ENCODE measurements around the gene SMIM27.
"Not testable (repeated sequence)": the region's sequence is repeated elsewhere in the genome, so short reads cannot be mapped to it uniquely, and the experiment has no call there.

The SMIM27 gene

DNA sequence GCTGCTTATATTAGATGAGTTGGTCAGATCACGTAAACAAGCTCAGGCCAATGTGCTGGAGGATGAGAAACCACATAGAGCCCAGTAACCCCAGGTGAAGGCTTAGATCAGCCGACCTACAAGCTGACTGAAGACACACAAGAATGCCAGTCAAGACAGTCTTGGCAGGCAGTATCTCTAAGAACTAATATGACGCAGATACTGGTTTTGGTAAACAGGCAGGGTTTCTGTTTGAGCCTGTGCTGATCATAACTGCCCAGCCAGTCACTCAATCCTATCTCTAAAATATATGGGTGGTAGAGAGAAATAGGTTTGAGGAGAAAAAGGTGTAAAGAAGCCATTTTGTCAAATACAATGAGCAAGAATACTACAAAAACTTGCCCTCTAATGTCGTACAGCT, 18.3 kb upstream of the SMIM27 start:
- TF ChIP-seq CTCF (IDR thresholded peaks at IDR 0.05; ENCODE audit: control insufficient read depth, insufficient read depth, low read depth, low read length, missing control alignments), result no peak
- H3K4me3 ChIP-seq (ENCODE audit: control insufficient read depth, low read depth, low read length), result no peak overlapping the region
- DNase-seq (ENCODE audit: low read depth), result no peak

GRCh38 chr9:32543047-32543446, 9.1 kb upstream of the SMIM27 start:
- TF ChIP-seq CTCF (IDR thresholded peaks at IDR 0.05; ENCODE audit: control insufficient read depth, insufficient read depth, low read depth, low read length, missing control alignments), result no peak
- no peak for DNase-seq (ENCODE audit: low read depth)
- H3K4me3 ChIP-seq (ENCODE audit: control insufficient read depth, low read depth, low read length), result no peak overlapping the region

- no peak for TF ChIP-seq CTCF (IDR thresholded peaks at IDR 0.05; ENCODE audit: control insufficient read depth, insufficient read depth, low read depth, low read length, missing control alignments)
- no peak overlapping the region for H3K4me3 ChIP-seq (ENCODE audit: control insufficient read depth, low read depth, low read length)
- DNase-seq (ENCODE audit: low read depth), result no peak
Measured at GRCh38 chr9:32545884-32546283, 6.2 kb upstream of the SMIM27 start.

GRCh38 chr9:32548213-32548612, 3.9 kb upstream of the SMIM27 start:
- not testable (repeated sequence) for H3K4me3 ChIP-seq (ENCODE audit: control insufficient read depth, low read depth, low read length); DNase-seq (ENCODE audit: low read depth)

DNA sequence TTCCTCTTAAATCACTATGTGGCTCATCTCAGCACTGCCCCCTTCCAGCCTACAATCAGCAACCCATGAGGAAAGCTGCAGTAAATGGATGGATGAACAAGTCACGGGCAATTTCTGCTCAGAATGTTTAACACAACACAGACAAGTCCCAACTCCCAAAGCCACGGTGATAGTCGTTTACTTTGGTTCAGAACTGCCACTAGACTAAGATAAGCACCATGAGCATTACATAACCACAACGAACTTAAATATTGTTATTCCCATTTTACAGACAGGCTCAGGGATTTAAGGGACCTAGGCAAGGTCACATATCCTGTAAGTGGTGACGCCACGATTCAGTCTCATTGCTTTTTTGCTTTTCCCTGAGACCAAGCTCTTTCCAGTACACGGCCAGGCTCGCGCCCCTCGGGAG, 2.0 kb upstream of the SMIM27 start:
- DNase-seq (ENCODE audit: low read depth), result no peak
- peak; percentile 11 for TF ChIP-seq CTCF (IDR thresholded peaks at IDR 0.05; ENCODE audit: control insufficient read depth, insufficient read depth, low read depth, low read length, missing control alignments)
- peak overlapping the region; percentile 43 for H3K4me3 ChIP-seq (ENCODE audit: control insufficient read depth, low read depth, low read length)

- TF ChIP-seq CTCF (IDR thresholded peaks at IDR 0.05; ENCODE audit: control insufficient read depth, insufficient read depth, low read depth, low read length, missing control alignments), result no peak
- H3K4me3 ChIP-seq (ENCODE audit: control insufficient read depth, low read depth, low read length), result peak overlapping the region; percentile 43
- peak; percentile 57 for DNase-seq (ENCODE audit: low read depth)
Measured at GRCh38 chr9:32550562-32551275, 1.4 kb upstream of the SMIM27 start.

DNA sequence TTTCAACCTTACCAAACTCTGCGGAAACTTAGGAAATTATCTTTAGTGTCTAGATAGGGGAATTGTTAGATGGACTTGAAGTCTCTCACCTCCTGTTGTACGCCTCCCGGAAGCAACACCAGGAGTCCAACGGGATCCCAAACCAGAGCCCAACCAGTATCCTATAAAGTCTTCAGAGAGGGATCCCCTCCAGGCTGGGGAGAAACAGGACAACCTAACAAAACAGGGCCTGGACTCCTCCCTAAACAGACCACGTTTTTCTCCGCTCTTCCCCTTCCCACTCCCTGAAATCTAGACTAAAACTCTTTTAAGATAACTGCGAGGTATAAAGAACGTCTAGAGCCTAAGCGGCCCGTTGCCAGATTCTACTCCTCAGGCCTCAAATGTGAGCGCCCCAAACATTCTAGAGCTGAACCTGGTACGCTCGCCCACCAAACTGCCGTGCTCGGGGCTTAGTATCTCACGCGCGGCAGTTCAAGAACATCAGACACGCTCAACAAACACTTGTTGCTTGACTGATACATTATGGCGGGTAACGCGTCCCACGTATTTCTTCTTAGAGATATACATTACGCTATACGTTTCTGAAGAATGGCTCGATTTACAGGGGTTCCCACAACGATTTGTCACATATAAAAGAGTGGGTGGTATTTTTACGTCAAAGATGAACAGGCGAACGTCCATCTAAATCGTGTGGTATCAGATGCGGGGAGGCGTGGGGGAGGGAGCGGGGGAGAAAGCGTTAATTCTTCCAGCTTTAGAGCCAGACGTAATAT, 663 bp upstream of the SMIM27 start:
- TF ChIP-seq CTCF (IDR thresholded peaks at IDR 0.05; ENCODE audit: control insufficient read depth, insufficient read depth, low read depth, low read length, missing control alignments), result no peak
- H3K4me3 ChIP-seq (ENCODE audit: control insufficient read depth, low read depth, low read length), result peak overlapping the region; percentile 43
- no peak for DNase-seq (ENCODE audit: low read depth)
